Epithelial cell of proximal tubule (primary cell): ENCODE data around the gene NOP14. TPM values are rescaled to one million over a fixed set of nuclear protein-coding genes. Genes with fewer than 3 reads are reported as not detected.

ENCODE experiments used
- DNase-seq: peaks from one replicate; pipeline ENCODE4 v3.0.0-alpha.2; 2011; ENCODE audit warnings: low read depth
- H3K4me3 ChIP-seq: 2 replicates; pipeline ENCODE4 v1.5.1; 2011; ENCODE audit warnings: low read depth, mild to moderate bottlenecking, low read length
- CTCF ChIP-seq: conservative IDR thresholded peaks from 2 replicates; pipeline ENCODE4 v1.5.1; 2012; ENCODE audit warnings: low read depth, mild to moderate bottlenecking, low read length
- total RNA-seq: library from RNA; depleted of rRNA; stranded (reverse); fragments of >200 nt; gene quantifications from 2 replicates; pipeline ENCODE4 v1.2.3, GENCODE V29; 2015

NOP14 gene
- total RNA-seq, 1 donor from 2014 or later = 26.0 TPM

DNA sequence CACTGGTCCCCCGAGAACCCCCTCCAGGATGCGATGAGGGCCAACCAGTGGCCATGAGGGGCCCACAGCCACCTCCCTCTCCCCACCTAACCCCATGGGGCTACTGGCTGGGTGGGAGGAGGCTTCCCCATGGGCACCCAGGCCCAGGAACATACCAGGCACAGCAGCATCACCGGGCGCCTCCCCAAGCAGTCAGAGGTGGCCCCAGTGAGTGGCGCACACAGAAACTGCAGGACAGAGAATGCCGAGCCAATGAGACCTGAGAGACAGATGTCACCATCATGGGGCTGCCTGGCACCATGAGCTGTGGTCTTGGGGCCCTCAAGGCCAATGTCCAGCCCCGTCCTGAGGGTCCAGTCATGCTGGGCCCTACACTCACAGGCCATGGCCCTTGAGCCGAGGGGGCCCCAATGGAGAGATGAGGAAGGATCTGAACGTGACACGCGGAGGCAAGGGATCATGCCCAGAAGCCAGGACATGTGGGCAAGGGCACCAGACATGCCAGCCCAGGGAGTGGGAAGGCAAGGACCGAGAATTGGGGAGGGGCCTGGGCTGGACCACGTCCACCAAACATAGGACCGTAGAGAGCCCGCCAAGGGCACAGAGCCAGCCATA lies 30.1 kb downstream of the NOP14 start:
- DNase-seq = no peak
- no peak for TF ChIP-seq CTCF
- H3K4me3 ChIP-seq = peak overlapping the region; percentile 70

DNA sequence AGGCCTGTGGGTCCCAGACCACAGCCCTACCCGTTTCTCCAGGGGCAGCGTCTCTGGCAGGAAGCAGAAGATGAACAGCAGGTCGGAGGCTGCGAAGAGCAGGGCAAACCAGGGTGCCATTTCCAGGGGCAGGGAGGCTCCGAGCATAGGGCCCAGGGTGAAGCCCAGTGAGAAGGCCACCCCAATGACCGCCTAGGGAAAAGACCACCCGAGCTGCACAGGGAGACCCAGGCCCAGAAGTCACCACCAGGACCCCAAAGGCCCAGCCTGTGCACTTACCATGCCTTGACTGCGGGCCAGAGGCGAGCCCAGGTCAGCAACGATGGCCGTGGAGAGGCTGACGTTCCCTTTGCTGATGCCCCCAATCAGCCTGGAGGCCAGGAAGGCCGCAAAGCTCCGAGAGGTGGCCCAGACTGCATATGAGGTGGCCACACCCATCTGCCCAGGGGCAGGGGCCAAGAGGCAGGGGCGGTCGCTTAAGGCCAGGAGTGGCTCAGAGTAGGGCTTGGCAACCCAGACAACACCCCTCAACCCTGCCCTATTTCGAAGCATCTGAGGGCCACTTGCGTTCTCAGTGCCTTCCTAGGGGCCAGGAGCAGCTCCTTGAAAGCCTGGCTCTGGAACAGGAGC lies 30.8 kb downstream of the NOP14 start:
- no peak for DNase-seq
- peak overlapping the region; percentile 70 for H3K4me3 ChIP-seq
- TF ChIP-seq CTCF = no peak

DNA sequence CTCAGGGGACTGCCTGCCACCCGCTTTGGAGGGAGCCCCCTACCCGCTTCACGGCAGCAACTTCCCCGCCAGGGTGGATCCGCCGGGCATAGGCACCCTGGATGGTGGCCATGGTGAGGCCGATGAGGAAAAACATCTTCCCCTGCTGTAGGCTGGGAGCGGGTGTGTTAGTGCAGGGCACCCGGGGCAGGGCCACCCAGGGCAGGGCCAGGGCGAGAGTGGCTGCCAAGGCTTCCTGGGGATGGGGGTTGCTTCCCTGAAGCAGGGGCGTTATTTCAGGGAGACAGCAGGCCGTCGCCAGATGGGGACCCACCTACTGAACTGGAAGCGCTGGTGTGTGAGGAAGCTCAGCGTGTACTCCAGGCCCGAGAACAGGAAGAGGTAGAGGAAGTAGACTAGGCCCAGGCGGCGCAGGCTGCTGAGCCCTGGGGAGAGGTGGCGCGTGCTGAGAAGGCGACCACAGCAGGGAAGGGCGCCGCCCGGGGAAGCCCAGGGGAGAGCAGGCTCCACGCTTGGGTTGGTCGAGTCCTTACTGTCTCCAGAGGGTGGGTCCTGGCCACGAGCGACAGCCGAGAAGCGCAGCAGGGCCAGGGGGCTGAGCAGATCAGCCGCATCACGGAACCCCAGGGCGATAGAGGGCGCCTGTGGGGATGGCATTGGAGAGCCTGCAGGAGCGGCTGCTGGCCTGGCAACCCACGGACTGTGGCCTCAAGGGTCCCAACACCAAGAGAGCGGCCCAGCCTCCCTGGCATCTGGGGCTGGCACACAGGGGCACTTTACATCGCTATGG lies 31.5 kb downstream of the NOP14 start:
- H3K4me3 ChIP-seq = no peak overlapping the region
- no peak for DNase-seq
- TF ChIP-seq CTCF = no peak

DNA sequence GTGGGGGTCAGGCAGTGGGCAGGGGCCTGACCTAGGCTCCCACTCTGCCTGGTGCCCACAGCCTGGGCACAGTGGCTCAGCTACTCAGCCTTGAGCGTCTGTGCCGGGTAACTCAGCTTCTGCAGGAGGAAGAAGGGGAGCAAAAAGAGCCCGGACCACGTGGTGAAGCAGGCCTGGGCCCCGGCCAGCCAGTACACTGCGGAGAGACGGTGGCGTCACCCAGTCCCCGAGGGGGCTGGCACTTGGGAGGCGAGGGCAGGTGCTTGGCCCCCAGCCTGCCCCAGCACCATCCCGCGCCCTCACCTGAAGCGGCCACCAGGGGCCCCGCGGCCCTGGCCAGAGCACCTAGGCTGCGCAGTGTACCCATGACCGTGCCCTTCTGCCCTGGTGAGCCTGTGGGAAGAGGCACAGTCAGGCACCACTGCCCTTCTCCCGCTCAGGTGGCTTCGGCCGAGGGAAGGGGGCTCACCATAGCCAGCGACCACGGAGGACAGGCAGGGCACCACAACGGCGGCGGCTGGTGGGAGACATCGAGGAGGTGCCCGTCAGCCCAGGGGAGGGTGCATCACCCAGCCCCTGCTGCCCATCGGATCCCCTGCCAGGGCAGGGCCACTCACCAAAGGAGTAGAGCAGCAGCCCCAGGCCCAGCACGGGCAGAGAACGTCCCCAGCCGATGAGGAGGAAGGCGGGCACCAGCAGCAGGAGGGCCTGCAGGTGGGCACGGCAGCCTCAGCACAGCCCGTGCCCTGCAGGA lies 32.3 kb downstream of the NOP14 start:
- DNase-seq = no peak
- TF ChIP-seq CTCF = no peak
- H3K4me3 ChIP-seq = no peak overlapping the region

DNA sequence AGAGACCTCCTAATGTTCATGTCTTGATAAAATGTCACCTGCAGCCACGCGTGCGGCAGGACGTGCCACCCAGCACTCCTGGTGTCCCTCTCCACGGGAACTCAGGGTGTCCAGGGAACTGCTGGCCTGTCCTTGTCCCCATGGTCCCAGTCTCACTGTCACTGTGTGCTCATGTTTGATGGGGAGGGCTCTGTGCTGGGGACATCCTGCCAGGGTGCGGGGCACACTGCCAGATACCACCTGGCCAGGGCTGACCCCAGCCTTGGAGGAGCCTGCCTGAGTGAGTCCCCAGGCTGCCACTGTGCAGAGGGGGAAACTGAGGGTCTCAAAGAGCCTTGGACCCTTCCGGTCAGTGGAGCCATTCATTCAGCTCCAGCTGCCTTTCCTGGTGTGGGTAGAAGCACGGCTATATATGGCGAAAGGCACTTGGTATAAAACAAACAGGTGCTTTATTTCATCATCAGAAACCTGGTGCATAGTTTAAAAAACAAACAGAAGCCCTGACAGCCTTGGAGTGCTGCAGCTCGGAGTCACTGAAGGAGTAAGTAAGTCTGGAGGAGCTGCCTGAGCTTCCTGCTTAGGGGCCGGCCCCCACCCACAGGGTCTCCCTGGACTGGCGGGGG lies 33.0 kb downstream of the NOP14 start:
- DNase-seq = no peak
- no peak for TF ChIP-seq CTCF

GRCh38 chr4:2929469-2929868 lies 33.7 kb downstream of the NOP14 start:
- TF ChIP-seq CTCF = no peak
- DNase-seq = no peak
- H3K4me3 ChIP-seq = no peak overlapping the region

More for the DNA sequence above, 33.0 kb downstream of the NOP14 start:
- H3K4me3 ChIP-seq = no peak overlapping the region
